Endothelial cell of umbilical vein (primary cell): Measurements from ENCODE around the gene ZFPM1. TPM values are rescaled to one million over a fixed set of nuclear protein-coding genes. Genes with fewer than 3 reads are reported as not detected.

Source experiments
- BruUV-seq: library from RNA; stranded (reverse); fragments of 400-500 nt; replicated peaks from 2 replicates; lab custom pipeline; 2021; lab: Mats Ljungman, UMichigan
- CTCF ChIA-PET: fragments of 300-600, 350-600 bp; sonication (Branson Sonifier 250); formaldehyde crosslinking; loops from one replicate; lab custom pipeline; 2021; ENCODE audit warnings: antibody characterized with exemption, inconsistent platforms; lab: Charles Lee
- POLR2A ChIA-PET: fragments of 300-600, 350-600 bp; sonication (Branson Sonifier 250); formaldehyde crosslinking; loops from one replicate; lab custom pipeline; 2021; ENCODE audit warnings: antibody characterized with exemption, inconsistent platforms; lab: Charles Lee
- DNase-seq: peaks from one replicate; pipeline ENCODE4 v3.0.0-alpha.2; 2011; ENCODE audit warnings: low read depth, low spot score
- FAIRE-seq: peaks from 2 replicates; lab custom pipeline; 2011; peaks lifted over from hg19 to GRCh38; lab: Jason Lieb, UNC
- H2AFZ ChIP-seq: 2 replicates; pipeline ENCODE4 v1.6.0; 2012; ENCODE audit warnings: low read depth, low read length, control low read depth, inconsistent platforms
- H3K27ac ChIP-seq: 2 replicates; pipeline ENCODE4 v1.5.1; 2011; ENCODE audit warnings: low read depth, mild to moderate bottlenecking, control low read depth, low read length, moderate library complexity; ENCODE audit not compliant: insufficient read depth
- H3K27me3 ChIP-seq, 2 experiments: 2 replicates each; pipeline versions ENCODE4 v1.6.0 to v1.6.1; 2011; ENCODE audit warnings: low read length in 2 of 2, mixed read lengths in 1 of 2; ENCODE audit not compliant: control insufficient read depth in 2 of 2, insufficient read depth in 2 of 2
- H3K36me3 ChIP-seq, 2 experiments: 2 replicates in 1 of 2; 3 replicates in 1 of 2; pipeline ENCODE4 v1.5.1; 2011; ENCODE audit warnings: low read length in 2 of 2, mild to moderate bottlenecking in 1 of 2, moderate library complexity in 1 of 2; ENCODE audit not compliant: control insufficient read depth in 2 of 2, insufficient read depth in 2 of 2; ENCODE audit errors: extremely low read depth in 1 of 2
- H3K4me1 ChIP-seq: 3 replicates; pipeline ENCODE4 v1.5.1; 2011; ENCODE audit warnings: mild to moderate bottlenecking, low read length; ENCODE audit not compliant: control insufficient read depth, insufficient read depth; ENCODE audit errors: extremely low read depth
- H3K4me2 ChIP-seq: 2 replicates; pipeline ENCODE4 v1.6.1; 2011; ENCODE audit warnings: low read length, control low read depth, mixed read lengths; ENCODE audit not compliant: insufficient read depth
- H3K4me3 ChIP-seq, 3 experiments: fragments of 200-600 bp in 1 of 3; sonication (generic), shearing (Covaris generic) in 1 of 3; replicated peaks in 1 of 3; 2 replicates each; pipeline ENCODE4 v1.5.1; 2011 to 2016; ENCODE audit warnings: control low read depth in 3 of 3, low read length in 3 of 3, mild to moderate bottlenecking in 2 of 3, inconsistent platforms in 1 of 3, low read depth in 1 of 3, moderate library complexity in 1 of 3; ENCODE audit not compliant: insufficient read depth in 1 of 3
- H3K79me2 ChIP-seq: 2 replicates; pipeline ENCODE4 v1.6.0; 2012; ENCODE audit warnings: low read length, inconsistent platforms; ENCODE audit not compliant: control insufficient read depth, insufficient read depth
- H3K9ac ChIP-seq: replicated peaks from 2 replicates; pipeline ENCODE3; 2011; ENCODE audit warnings: low read length, control low read depth; ENCODE audit not compliant: insufficient read depth; ENCODE audit errors: extremely low read depth
- H3K9me1 ChIP-seq: replicated peaks from 3 replicates; pipeline ENCODE4 v1.6.0; 2011; ENCODE audit warnings: mild to moderate bottlenecking, low read length; ENCODE audit not compliant: control insufficient read depth, insufficient read depth; ENCODE audit errors: extremely low read depth
- H3K9me3 ChIP-seq: replicated peaks from 2 replicates; pipeline ENCODE4 v1.5.1; 2012; ENCODE audit warnings: low read length, inconsistent platforms; ENCODE audit not compliant: control insufficient read depth, insufficient read depth
- H4K20me1 ChIP-seq: replicated peaks from 2 replicates; pipeline ENCODE3; 2011; ENCODE audit warnings: mild to moderate bottlenecking, low read length; ENCODE audit not compliant: control insufficient read depth, insufficient read depth; ENCODE audit errors: extremely low read depth
- CTCF ChIP-seq, 2 donors: IDR thresholded peaks; 1 replicate in 1 of 2; 2 replicates in 1 of 2; pipeline ENCODE4 v1.5.1; 2011; ENCODE audit warnings: low read length in 2 of 2, mild to moderate bottlenecking in 2 of 2, moderate library complexity in 2 of 2, control low read depth in 1 of 2, inconsistent platforms in 1 of 2, low read depth in 1 of 2; ENCODE audit not compliant: insufficient read depth in 1 of 2; ENCODE audit errors: extremely low read depth in 1 of 2
- EZH2 ChIP-seq: IDR thresholded peaks from 2 replicates; pipeline ENCODE4 v1.6.1; 2012; ENCODE audit warnings: borderline replicate concordance, low read depth, mild to moderate bottlenecking, moderate library complexity, low read length, inconsistent platforms; ENCODE audit not compliant: severe bottlenecking
- FOS ChIP-seq: IDR thresholded peaks from 2 replicates; pipeline ENCODE4 v1.6.1; 2011; ENCODE audit warnings: mild to moderate bottlenecking, low read length, moderate library complexity, borderline replicate concordance; ENCODE audit not compliant: insufficient read depth
- GATA2 ChIP-seq: IDR thresholded peaks from 2 replicates; pipeline ENCODE4 v1.7.0; 2011; ENCODE audit warnings: low read depth, mild to moderate bottlenecking, moderate library complexity, mixed read lengths, low read length; ENCODE audit not compliant: insufficient read length, insufficient read depth
- JUN ChIP-seq: IDR thresholded peaks from 2 replicates; pipeline ENCODE4 v1.6.1; 2011; ENCODE audit warnings: borderline replicate concordance, low read depth; ENCODE audit not compliant: insufficient read length, insufficient read depth
- MAX ChIP-seq: IDR thresholded peaks from 2 replicates; pipeline ENCODE4 v1.6.1; 2011; ENCODE audit not compliant: insufficient read depth, insufficient read length
- MYC ChIP-seq: IDR thresholded peaks from one replicate; pipeline ENCODE4 v1.6.1; 2011; ENCODE audit warnings: mild to moderate bottlenecking, low read depth, low read length
- POLR2A ChIP-seq: IDR thresholded peaks from 2 replicates; pipeline ENCODE4 v1.6.1; 2012; ENCODE audit warnings: low read depth, mild to moderate bottlenecking, control low read depth, low read length
- POLR2AphosphoS5 ChIP-seq: IDR thresholded peaks from 2 replicates; pipeline ENCODE4 v1.6.1; 2012; ENCODE audit warnings: low read depth, mild to moderate bottlenecking, control low read depth, low read length, moderate library complexity; ENCODE audit not compliant: insufficient read depth
- dilution Hi-C: fragments of 300-500 bp; cut with MboI; formaldehyde crosslinking; loops from one replicate; pipeline ENCODE4 v1.15.0; 2019; ENCODE audit warnings: low sequenced_read_pairs; ENCODE audit not compliant: extremely low pct_ligation_motif_present
- intact Hi-C: fragments of 100-400 bp; cut with micrococcal nuclease; formaldehyde crosslinking; loops from one replicate; pipeline ENCODE4 v1.10.0; 2022
- polyA plus RNA-seq, 4 experiments: library from polyadenylated mRNA; depleted of rRNA in 3 of 4; stranded (reverse) in 3 of 4; unstranded in 1 of 4; fragments of >200 nt; gene quantifications; 2 replicates each; pipeline versions ENCODE4 v1.2.1 to v1.2.3, GENCODE V29; 2011 to 2012; ENCODE audit warnings: missing spikeins in 1 of 4
- total RNA-seq: library from RNA; stranded (reverse); gene quantifications from 2 replicates; pipeline ENCODE4 v1.2.3, GENCODE V29; 2021

ZFPM1 gene
- total and polyA plus RNA-seq, 2 donors (not counting 3 experiments of a cell fraction or from before 2014, with no cell fraction given), result 0.37 to 7.5 TPM

GRCh38 chr16:88495268-88495772 is 42.2 kb downstream of the ZFPM1 start:
- H3K4me2 ChIP-seq, result no peak overlapping the region
- BruUV-seq, result no TSS peak
- no peak for FAIRE-seq
- DNase-seq, result no peak
- peaks cover 12% of the 10 kb centered on the region for H3K4me1 ChIP-seq
- dilution Hi-C loops (no loop called here), intact Hi-C loops (no loop called here)
- H3K9me3 ChIP-seq, result no peaks in the 10 kb centered on the region
- H3K27me3 ChIP-seq, result no peaks in the 10 kb centered on the region
- POLR2A ChIA-PET, result no interaction called here
- no peak overlapping the region for H3K4me3 ChIP-seq
- TF ChIP-seq MYC, result no peak
- no peak for TF ChIP-seq POLR2AphosphoS5
- TF ChIP-seq GATA2, result no peak
- no peak for TF ChIP-seq CTCF (IDR thresholded peaks at IDR 0.05; ENCODE audit: extremely low read depth in 1 of 2, insufficient read depth in 1 of 2, low read depth in 1 of 2, low read length in 2 of 2)
- no peak for TF ChIP-seq JUN
- TF ChIP-seq EZH2, result no peak
- no peak for TF ChIP-seq FOS
- TF ChIP-seq MAX, result no peak
- no peak for TF ChIP-seq POLR2A
- CTCF ChIA-PET, result no interaction called here
- H3K9ac ChIP-seq, result no peak overlapping the region
- H3K27ac ChIP-seq, result no peak overlapping the region
- H3K79me2 ChIP-seq, result no peaks in the 10 kb centered on the region
- H3K9me1 ChIP-seq, result no peaks in the 10 kb centered on the region
- no peaks in the 10 kb centered on the region for H4K20me1 ChIP-seq
- H3K36me3 ChIP-seq, result no peaks in the 10 kb centered on the region
- H2AFZ ChIP-seq, result no peak overlapping the region
